ENCODE results near the gene EIF4E3.

- TF ChIP-seq POLR2AphosphoS5 (IDR thresholded peaks at IDR 0.05; ENCODE audit: low read depth, low read length) (no peak), SIN3A (IDR thresholded peaks at IDR 0.05; ENCODE audit: borderline replicate concordance, insufficient read depth, low read length) (no peak), REST (IDR thresholded peaks at IDR 0.05; ENCODE audit: insufficient read depth in 1 of 2, low read depth in 2 of 2, low read length in 2 of 2) (no peak)
Measured at GRCh38 chr3:71710906-71711494, 14.2 kb downstream of the EIF4E3 start.

All from PFSK-1 (cell line).